Hematopoietic multipotent progenitor cell treated with erythropoietin and hydrocortisone succinate and interleukin-3 and kit ligand, for 6 days (in vitro differentiated cells): ENCODE results near the gene HPD.
A peak's percentile ranks its signal among the peaks of the same experiment; 100 is the strongest.
"Not testable (repeated sequence)": the region's sequence is repeated elsewhere in the genome, so short reads cannot be mapped to it uniquely, and the experiment has no call there.

Experiments used
- DNase-seq: peaks from one replicate; pipeline ENCODE4 v3.0.0-alpha.2; 2015

HPD gene

GRCh38 chr12:121797937-121798786 is 60.5 kb downstream of the HPD start:
- peak; percentile 71 for DNase-seq

- DNase-seq = peak; percentile 58
Observed at GRCh38 chr12:121796855-121797751, 61.6 kb downstream of the HPD start.

- peak; percentile 91 for DNase-seq
Observed at GRCh38 chr12:121795034-121795968, 63.4 kb downstream of the HPD start.

- no peak for DNase-seq
Observed at GRCh38 chr12:121794534-121795033, 64.1 kb downstream of the HPD start.

- DNase-seq = peak; percentile 97
Observed at GRCh38 chr12:121793838-121794533, 64.7 kb downstream of the HPD start.

- DNase-seq = peak; percentile 75
Observed at GRCh38 chr12:121793440-121793837, 65.2 kb downstream of the HPD start, which contains the start of gene RHOF. Gene RHOF, minus strand, starts transcription at chr12:121793688. Its CDS starts 55 bp downstream, at chr12:121793633.

- DNase-seq = peak; percentile 73
Observed at GRCh38 chr12:121792607-121793439, 65.8 kb downstream of the HPD start.

- no peak for DNase-seq
Observed at GRCh38 chr12:121791671-121792551, 66.7 kb downstream of the HPD start.

- DNase-seq = not testable (repeated sequence)
Observed at GRCh38 chr12:121790785-121791184, 67.9 kb downstream of the HPD start.

- DNase-seq = peak; percentile 87
Observed at GRCh38 chr12:121789800-121790728, 68.6 kb downstream of the HPD start.
